HepG2 (cell line): Measurements from ENCODE around the gene PRKCZ. TPM values are rescaled to one million over a fixed set of nuclear protein-coding genes. Genes with fewer than 3 reads are reported as not detected.

Experiments
- ATAC-seq: fragments of 200-7000 bp; cut with Tn5 transposase; 3 replicates; pipeline ENCODE4 v1.9.1; 2020; ENCODE audit warnings: mild to moderate bottlenecking, moderate library complexity
- BruUV-seq: library from RNA; stranded (reverse); fragments of 400-500 nt; replicated peaks from 2 replicates; lab custom pipeline; 2021; lab: Mats Ljungman, UMichigan
- CTCF ChIA-PET: fragments of 300-600 bp; formaldehyde crosslinking; extraction: SDS; loops from one replicate; lab custom pipeline; 2021; ENCODE audit warnings: low total read pairs, inconsistent platforms, low intra/inter-chr PET ratio; lab: Yijun Ruan, JAX
- POLR2A ChIA-PET: fragments of 350-600 bp; sonication (Branson Sonifier 250); formaldehyde crosslinking; loops from one replicate; lab custom pipeline; 2020; ENCODE audit warnings: antibody characterized with exemption, inconsistent platforms; lab: Yijun Ruan, JAX
- DNase-seq: peaks from one replicate; pipeline ENCODE4 v3.0.0-alpha.2; 2015; ENCODE audit warnings: low spot score
- FAIRE-seq: peaks from 3 replicates; lab custom pipeline; 2011; peaks lifted over from hg19 to GRCh38; lab: Jason Lieb, UNC
- H2AFZ ChIP-seq: one replicate; pipeline ENCODE4 v1.6.1; 2011; ENCODE audit warnings: low read length, inconsistent platforms
- H3K27ac ChIP-seq: fragments of 300-600 bp; 3 replicates; pipeline ENCODE4 v1.8.0; 2011; ENCODE audit warnings: mixed run types, mild to moderate bottlenecking, mixed read lengths, low read length, inconsistent platforms; ENCODE audit not compliant: insufficient read depth; ENCODE audit errors: extremely low read length
- H3K27me3 ChIP-seq, 2 experiments: fragments of 200-600 bp in 1 of 2; 2 replicates in 1 of 2; 3 replicates in 1 of 2; pipeline versions ENCODE4 v1.6.0 to v1.8.0; 2011; ENCODE audit warnings: low read length in 2 of 2, mild to moderate bottlenecking in 2 of 2, moderate library complexity in 2 of 2, inconsistent platforms in 1 of 2; ENCODE audit not compliant: insufficient read depth in 2 of 2, control insufficient read depth in 1 of 2
- H3K36me3 ChIP-seq, 2 experiments: fragments of 200-600 bp in 1 of 2; replicated peaks in 1 of 2; 2 replicates in 1 of 2; 3 replicates in 1 of 2; pipeline versions ENCODE4 v1.5.1 to v1.8.0; 2011; ENCODE audit warnings: low read length in 2 of 2, inconsistent platforms in 1 of 2; ENCODE audit not compliant: insufficient read depth in 2 of 2, control insufficient read depth in 1 of 2
- H3K4me1 ChIP-seq: 2 replicates; pipeline ENCODE4 v1.5.1; 2012; ENCODE audit warnings: low read length, inconsistent platforms; ENCODE audit not compliant: insufficient read depth
- H3K4me2 ChIP-seq: 2 replicates; pipeline ENCODE4 v1.6.0; 2011; ENCODE audit warnings: low read depth, low read length, inconsistent platforms
- H3K4me3 ChIP-seq, 3 experiments: fragments of 200-600 bp in 1 of 3; sonication (generic), shearing (Covaris generic) in 1 of 3; replicated peaks in 1 of 3; 2 replicates each; pipeline ENCODE4 v1.5.1; 2011 to 2016; ENCODE audit warnings: low read length in 3 of 3, inconsistent platforms in 2 of 3, low read depth in 2 of 3, mild to moderate bottlenecking in 2 of 3, control low read depth in 1 of 3, mixed read lengths in 1 of 3; ENCODE audit not compliant: insufficient read depth in 1 of 3
- H3K79me2 ChIP-seq: one replicate; pipeline ENCODE4 v1.6.1; 2011; ENCODE audit warnings: low read length, inconsistent platforms; ENCODE audit not compliant: insufficient read depth
- H3K9ac ChIP-seq: 2 replicates; pipeline ENCODE4 v1.6.0; 2011; ENCODE audit warnings: mild to moderate bottlenecking, low read depth, low read length, inconsistent platforms; ENCODE audit not compliant: insufficient read depth
- H3K9me3 ChIP-seq: 2 replicates; pipeline ENCODE4 v1.5.1; 2012; ENCODE audit warnings: mild to moderate bottlenecking, low read length
- H4K20me1 ChIP-seq: 2 replicates; pipeline ENCODE4 v1.6.0; 2011; ENCODE audit warnings: inconsistent platforms, mild to moderate bottlenecking, low read length, moderate library complexity; ENCODE audit not compliant: insufficient read depth
- HNF1A ChIP-seq, 2 experiments: sonication (generic) in 1 of 2; formaldehyde crosslinking in 1 of 2; IDR thresholded peaks; 2 replicates each; pipeline versions ENCODE4 v1.4.0 to v1.6.1; 2016 to 2020; ENCODE audit warnings: borderline replicate concordance in 1 of 2, low read depth in 1 of 2, mild to moderate bottlenecking in 1 of 2, missing genetic modification reagents in 1 of 2
- PITX1 ChIP-seq: sonication (generic); formaldehyde crosslinking; IDR thresholded peaks from 2 replicates; pipeline ENCODE4 v1.5.1; 2020; ENCODE audit warnings: mild to moderate bottlenecking, missing genetic modification reagents
- SPEN ChIP-seq: sonication (generic); formaldehyde crosslinking; IDR thresholded peaks from 2 replicates; pipeline ENCODE4 v1.5.1; 2020; ENCODE audit warnings: low read depth, mild to moderate bottlenecking, missing genetic modification reagents
- ZBTB2 ChIP-seq: sonication (generic); formaldehyde crosslinking; IDR thresholded peaks from 2 replicates; pipeline ENCODE4 v1.8.0; 2022; ENCODE audit warnings: low read depth, missing genetic modification reagents
- ZBTB42 ChIP-seq: sonication (generic); formaldehyde crosslinking; IDR thresholded peaks from 2 replicates; pipeline ENCODE4 v1.5.0; 2020; ENCODE audit warnings: mild to moderate bottlenecking, missing genetic modification reagents
- ZBTB43 ChIP-seq: sonication (generic); formaldehyde crosslinking; conservative IDR thresholded peaks from 2 replicates; pipeline ENCODE4 v1.4.0; 2020; ENCODE audit warnings: missing genetic modification reagents
- ZNF263 ChIP-seq: sonication (generic); formaldehyde crosslinking; IDR thresholded peaks from 2 replicates; pipeline ENCODE4 v1.4.0; 2020; ENCODE audit warnings: missing genetic modification reagents
- ZNF281 ChIP-seq: sonication (generic); formaldehyde crosslinking; IDR thresholded peaks from 2 replicates; pipeline ENCODE4 v1.4.0; 2020; ENCODE audit warnings: missing genetic modification reagents, borderline replicate concordance
- ZNF343 ChIP-seq: sonication (generic); formaldehyde crosslinking; IDR thresholded peaks from 2 replicates; pipeline ENCODE4 v1.4.0; 2020; ENCODE audit warnings: mild to moderate bottlenecking, missing genetic modification reagents
- ZNF776 ChIP-seq: sonication (generic); formaldehyde crosslinking; IDR thresholded peaks from 2 replicates; pipeline ENCODE4 v1.4.0; 2020; ENCODE audit warnings: mild to moderate bottlenecking, missing genetic modification reagents
- WGBS: methylation state at CpG from one replicate; pipeline ENCODE4 v1.1.6; 2017; ENCODE audit warnings: low lambda C conversion rate; 5-methylcytosine and 5-hydroxymethylcytosine counted together
- in situ Hi-C: cut with HindIII; loops from 2 replicates; pipeline ENCODE4 v1.10.0; 2017; ENCODE audit warnings: low pct_unique_long_range_greater_than_20kb; ENCODE audit not compliant: extremely low pct_ligation_motif_present
- intact Hi-C: fragments of 100-400 bp; cut with micrococcal nuclease; formaldehyde crosslinking; loops from one replicate; pipeline ENCODE4 v1.10.0; 2022; ENCODE audit not compliant: unreplicated experiment
- polyA plus RNA-seq, 8 experiments: library from polyadenylated mRNA; depleted of rRNA in 3 of 8; stranded (reverse) in 7 of 8; unstranded in 1 of 8; fragments of >200 nt; fragmentation: Illumina TruSeq in 4 of 8; extraction: Trizol in 4 of 8; gene quantifications; 2 replicates each; pipeline versions ENCODE4 v1.2.1 to v1.2.3, GENCODE V29; 2011 to 2016; ENCODE audit warnings: low read depth in 4 of 8, missing spikeins in 1 of 8, mixed read lengths in 1 of 8; ENCODE audit not compliant: insufficient read depth in 1 of 8
- total RNA-seq, 5 experiments: library from RNA; depleted of rRNA; stranded (reverse); fragments of >200 nt; fragmentation: Illumina TruSeq; extraction: Trizol; gene quantifications; 2 replicates each; pipeline ENCODE4 v1.2.3, GENCODE V29; 2016; ENCODE audit warnings: low read depth in 1 of 5

Gene PRKCZ
- total and polyA plus RNA-seq, 2 of the 13 experiments (the other 11 are each of a cell fraction or from before 2014, with no cell fraction given) = 34.7 to 85.2 TPM

- no TSS peak for BruUV-seq
- intact Hi-C loops = loop anchor here (2.0 to 5.0 kb wide), 2 partner anchors 86 to 113 kb away; no protein-coding TSS in a partner anchor
- CTCF ChIA-PET = interaction anchor here (4.0 kb wide), 1 partner anchor 87 kb away, joined by 30 read pairs; no protein-coding TSS in a partner anchor
- TF ChIP-seq HNF1A (IDR thresholded peaks at IDR 0.05; ENCODE audit: low read depth) = no peak
- TF ChIP-seq HNF1A (CRISPR knock-in tag; IDR thresholded peaks at IDR 0.05; ENCODE audit: borderline replicate concordance) = 0 out of 2 replicates have a peak, but pooled peaks have one; percentile 18
- 0 out of 2 replicates have a peak, but pooled peaks have one; percentile 34 for TF ChIP-seq ZBTB2 (CRISPR knock-in tag)
- peak; percentile 15; the same call in 1 of the 2 replicates for TF ChIP-seq ZBTB43 (CRISPR knock-in tag)
- TF ChIP-seq ZBTB42 (CRISPR knock-in tag) = 0 out of 2 replicates have a peak, but pooled peaks have one; percentile 39
- 0 out of 2 replicates have a peak, but pooled peaks have one; percentile 10 for TF ChIP-seq PITX1
- no peak for TF ChIP-seq ZNF776 (CRISPR knock-in tag)
- 0 out of 2 replicates have a peak, but pooled peaks have one; percentile 28 for TF ChIP-seq SPEN (CRISPR knock-in tag)
- TF ChIP-seq ZNF281 (CRISPR knock-in tag) = peak; percentile 36; the same call in 1 of the 2 replicates
- 0 out of 2 replicates have a peak, but pooled peaks have one; percentile 29 for TF ChIP-seq ZNF263 (CRISPR knock-in tag)
- TF ChIP-seq ZNF343 (CRISPR knock-in tag) = 0 out of 2 replicates have a peak, but pooled peaks have one; percentile 18
Observed at GRCh38 chr1:2047749-2048729, 2.2 kb upstream of the PRKCZ start.

More at GRCh38 chr1:2047749-2048729, 2.2 kb upstream of the PRKCZ start:
- Histone ChIP-seq H3K4me2 (peak overlapping the region; percentile 98), H3K9ac (peak overlapping the region; percentile 67), H3K36me3 (no peaks in the 10 kb centered on the region), H2AFZ (peak overlapping the region; percentile 58), H3K27me3 (peaks cover 2 to 15% of the 10 kb centered on the region in 2 experiments; a peak in 1 of 5 replicates), H3K27ac (peak overlapping the region; percentile 76), H3K4me3 (peak overlapping the region; percentile 47 to 80 (median 57); a peak in 5 of 6 replicates), H3K79me2 (peaks cover 3% of the 10 kb centered on the region), H3K9me3 (no peaks in the 10 kb centered on the region), H3K4me1 (peaks cover 78% of the 10 kb centered on the region), H4K20me1 (0 out of 2 replicates have a peak, but pooled peaks cover 5% of the 10 kb centered on the region)
- WGBS = 34% methylated on average over 13 of the region's 25 CpGs
- in situ Hi-C loops = loop anchor here (5.0 kb wide), 1 partner anchor 86 kb away; no protein-coding TSS in a partner anchor
- FAIRE-seq (no peak), ATAC-seq (no peak), DNase-seq (no peak)
- POLR2A ChIA-PET = no interaction called here
